Measurements from ENCODE around the gene RBM38. TPM values are rescaled to one million over a fixed set of nuclear protein-coding genes. Genes with fewer than 3 reads are reported as not detected.

RBM38 gene
- total and polyA plus RNA-seq, 9 of the 15 experiments (the other 6 are each of a cell fraction or from before 2014, with no cell fraction given) = 0.28 to 82.4 (median 33.2) TPM

- H3K9me1 ChIP-seq (ENCODE audit: control insufficient read depth, insufficient read depth, low read length) = no peaks in the 10 kb centered on the region
- H3K9ac ChIP-seq (ENCODE audit: insufficient read depth in 1 of 2, low read depth in 2 of 2, low read length in 2 of 2) = peak overlapping the region in 1 of 2 experiments; percentile 71; a peak in 2 of 4 replicates
- no peaks in the 10 kb centered on the region for H4K20me1 ChIP-seq (replicated peaks; ENCODE audit: control insufficient read depth, insufficient read depth, low read length)
- H3K4me2 ChIP-seq (ENCODE audit: insufficient read depth, low read length) = no peak overlapping the region
- no peaks in the 10 kb centered on the region for H3K36me3 ChIP-seq (ENCODE audit: control insufficient read depth, insufficient read depth, low read length)
- no peaks in the 10 kb centered on the region for H3K27me3 ChIP-seq (ENCODE audit: control insufficient read depth in 2 of 2, insufficient read depth in 2 of 2, low read length in 2 of 2)
- intact Hi-C loops (cut with micrococcal nuclease) (no loop called here), in situ Hi-C loops (cut with MboI) (no loop called here)
- BruUV-seq (replicated peaks) = no TSS peak
- WGBS (ENCODE audit: insufficient coverage, low coverage, missing lambda C conversion rate) = 79% methylated on average over 9 of the region's 9 CpGs
- no peaks in the 10 kb centered on the region for H3K79me2 ChIP-seq (ENCODE audit: control insufficient read depth, insufficient read depth, low read length)
- POLR2A ChIA-PET = interaction anchor here (1.0 to 1.1 kb wide), 2 partner anchors 12 to 14 kb away, joined by 3 to 4 read pairs; no protein-coding TSS in a partner anchor
- H3K4me1 ChIP-seq (replicated peaks in 1 of 2; ENCODE audit: control insufficient read depth in 2 of 2, insufficient read depth in 2 of 2, low read length in 2 of 2) = peaks cover 6 to 40% of the 10 kb centered on the region in 2 experiments; a peak in 3 of 5 replicates
- no peak for DNase-seq (ENCODE audit: extremely low read depth in 1 of 4, low spot score in 3 of 4)
- H2AFZ ChIP-seq (ENCODE audit: low read depth, low read length) = no peak overlapping the region
- no peak for ATAC-seq
- no peak for FAIRE-seq
- no peak overlapping the region for H3K27ac ChIP-seq (ENCODE audit: extremely low read depth, low read depth, low read length)
- no peak overlapping the region for H3K4me3 ChIP-seq
- CTCF ChIA-PET (ENCODE audit: low intra/inter-chr PET ratio) = no interaction called here
- H3K9me3 ChIP-seq (replicated peaks; ENCODE audit: control insufficient read depth, insufficient read depth, low read depth, low read length) = 0 out of 2 replicates have a peak, but pooled peaks cover 4% of the 10 kb centered on the region
- TF ChIP-seq ZNF586 (CRISPR knock-in tag; conservative IDR thresholded peaks at IDR 0.05) = no peak
- TF ChIP-seq, protein P1, sequence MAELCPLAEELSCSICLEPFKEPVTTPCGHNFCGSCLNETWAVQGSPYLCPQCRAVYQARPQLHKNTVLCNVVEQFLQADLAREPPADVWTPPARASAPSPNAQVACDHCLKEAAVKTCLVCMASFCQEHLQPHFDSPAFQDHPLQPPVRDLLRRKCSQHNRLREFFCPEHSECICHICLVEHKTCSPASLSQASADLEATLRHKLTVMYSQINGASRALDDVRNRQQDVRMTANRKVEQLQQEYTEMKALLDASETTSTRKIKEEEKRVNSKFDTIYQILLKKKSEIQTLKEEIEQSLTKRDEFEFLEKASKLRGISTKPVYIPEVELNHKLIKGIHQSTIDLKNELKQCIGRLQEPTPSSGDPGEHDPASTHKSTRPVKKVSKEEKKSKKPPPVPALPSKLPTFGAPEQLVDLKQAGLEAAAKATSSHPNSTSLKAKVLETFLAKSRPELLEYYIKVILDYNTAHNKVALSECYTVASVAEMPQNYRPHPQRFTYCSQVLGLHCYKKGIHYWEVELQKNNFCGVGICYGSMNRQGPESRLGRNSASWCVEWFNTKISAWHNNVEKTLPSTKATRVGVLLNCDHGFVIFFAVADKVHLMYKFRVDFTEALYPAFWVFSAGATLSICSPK (IDR thresholded peaks at IDR 0.05; ENCODE audit: borderline replicate concordance) = no peak
- no peak for TF ChIP-seq HEY1 (CRISPR knock-in tag; IDR thresholded peaks at IDR 0.05; ENCODE audit: borderline replicate concordance)
- no peak for TF ChIP-seq FOSL1 (tag; conservative IDR thresholded peaks at IDR 0.05)
- no peak for TF ChIP-seq ZZZ3 (IDR thresholded peaks at IDR 0.05)
- TF ChIP-seq SIRT6 (IDR thresholded peaks at IDR 0.05; ENCODE audit: low read depth, low read length) = no peak
- TF ChIP-seq SIX5 (IDR thresholded peaks at IDR 0.05; ENCODE audit: borderline replicate concordance in 1 of 2, insufficient read depth in 1 of 2, low read depth in 1 of 2, low read length in 2 of 2) = no peak
- TF ChIP-seq CC2D1A (IDR thresholded peaks at IDR 0.05) = no peak
- TF ChIP-seq HES1 (IDR thresholded peaks at IDR 0.05; ENCODE audit: low read depth) = no peak
- no peak for TF ChIP-seq ZNF507 (tag; conservative IDR thresholded peaks at IDR 0.05)
- TF ChIP-seq SP2 (IDR thresholded peaks at IDR 0.05; ENCODE audit: extremely low read depth, low read depth, low read length, poor library complexity, severe bottlenecking) = no peak
- no peak for TF ChIP-seq CBX5 (IDR thresholded peaks at IDR 0.05; ENCODE audit: borderline replicate concordance, low read depth)
- no peak for TF ChIP-seq EZH2 (IDR thresholded peaks at IDR 0.05; ENCODE audit: borderline replicate concordance, low read depth, low read length)
- TF ChIP-seq MAZ (CRISPR knock-in tag; conservative IDR thresholded peaks at IDR 0.05 in 1 of 2, IDR thresholded peaks at IDR 0.05 in 1 of 2) = no peak
- no peak for TF ChIP-seq PATZ1 (CRISPR knock-in tag; IDR thresholded peaks at IDR 0.05; ENCODE audit: borderline replicate concordance)
- TF ChIP-seq ZNF354B (CRISPR knock-in tag; IDR thresholded peaks at IDR 0.05) = no peak
- TF ChIP-seq ZNF274 (IDR thresholded peaks at IDR 0.05; ENCODE audit: borderline replicate concordance, low read depth, low read length) = no peak
Observed at GRCh38 chr20:57442888-57443239, 51.7 kb downstream of the RBM38 start.
